PC-3 (cell line): ENCODE data around the gene VTN. TPM values are rescaled to one million over a fixed set of nuclear protein-coding genes. Genes with fewer than 3 reads are reported as not detected.

ENCODE experiments used
- ATAC-seq: fragments of 200-7000 bp; cut with Tn5 transposase; 2 replicates; pipeline ENCODE4 v1.9.1; 2020; ENCODE audit warnings: mild to moderate bottlenecking, moderate library complexity
- BruUV-seq: library from RNA; stranded (reverse); fragments of 400-500 nt; replicated peaks from 2 replicates; lab custom pipeline; 2021; lab: Mats Ljungman, UMichigan
- CTCF ChIA-PET: fragments of 300-600 bp; sonication (Branson Sonifier 250); formaldehyde crosslinking; loops from one replicate; lab custom pipeline; 2022; ENCODE audit warnings: antibody characterized with exemption; lab: Charles Lee
- POLR2A ChIA-PET: fragments of 300-600 bp; sonication (Branson Sonifier 250); formaldehyde crosslinking; loops from one replicate; lab custom pipeline; 2022; ENCODE audit warnings: antibody characterized with exemption; ENCODE audit not compliant: unreplicated experiment; lab: Charles Lee
- DNase-seq: peaks from one replicate; pipeline ENCODE4 v3.0.0-alpha.2; 2015
- H2AFZ ChIP-seq: fragments of 300-600 bp; sonication (generic); 2 replicates; pipeline ENCODE4 v1.6.0; 2016; ENCODE audit warnings: antibody characterized with exemption, low read length
- H3F3A ChIP-seq: fragments of 300-600 bp; sonication (generic); one replicate; pipeline ENCODE4 v1.6.0; 2017; ENCODE audit warnings: antibody characterized with exemption, low read length, control low read depth, mild to moderate bottlenecking; ENCODE audit not compliant: unreplicated experiment
- H3K27ac ChIP-seq: fragments of 300-600 bp; sonication (generic); 2 replicates; pipeline ENCODE4 v1.5.1; 2016; ENCODE audit warnings: mild to moderate bottlenecking, low read length
- H3K27me3 ChIP-seq: fragments of 300-600 bp; sonication (generic); 2 replicates; pipeline ENCODE4 v1.6.1; 2016; ENCODE audit warnings: low read length, mixed read lengths
- H3K36me3 ChIP-seq: fragments of 300-600 bp; sonication (generic); 2 replicates; pipeline ENCODE4 v1.6.1; 2016; ENCODE audit warnings: low read depth, mixed run types, low read length, mixed read lengths
- H3K4me1 ChIP-seq: fragments of 300-600 bp; sonication (generic); 2 replicates; pipeline ENCODE4 v1.5.1; 2016; ENCODE audit warnings: low read length; ENCODE audit not compliant: insufficient read depth
- H3K4me2 ChIP-seq: fragments of 300-600 bp; sonication (generic); 2 replicates; pipeline ENCODE4 v1.6.0; 2016; ENCODE audit warnings: low read length
- H3K4me3 ChIP-seq: fragments of 300-600 bp; sonication (generic); 2 replicates; pipeline ENCODE4 v1.5.1; 2016; ENCODE audit warnings: mild to moderate bottlenecking, low read length, mixed read lengths
- H3K79me2 ChIP-seq: fragments of 300-600 bp; sonication (generic); 2 replicates; pipeline ENCODE4 v1.6.1; 2017; ENCODE audit warnings: low read length, mixed read lengths
- H3K9ac ChIP-seq: fragments of 300-600 bp; sonication (generic); 2 replicates; pipeline ENCODE4 v1.6.0; 2016; ENCODE audit warnings: mild to moderate bottlenecking, low read length
- H3K9me2 ChIP-seq: fragments of 300-600 bp; sonication (generic); replicated peaks from 2 replicates; pipeline ENCODE4 v1.6.1; 2016; ENCODE audit warnings: mixed run types, low read length, mixed read lengths
- H3K9me3 ChIP-seq: fragments of 300-600 bp; sonication (generic); 2 replicates; pipeline ENCODE4 v1.6.1; 2016; ENCODE audit warnings: low read length, mixed read lengths
- H4K20me1 ChIP-seq: fragments of 300-600 bp; sonication (generic); 2 replicates; pipeline ENCODE4 v1.6.1; 2016; ENCODE audit warnings: low read length, mixed read lengths
- CTCF ChIP-seq: fragments of 300-600 bp; sonication (generic); conservative IDR thresholded peaks from 2 replicates; pipeline ENCODE4 v1.5.1; 2017; ENCODE audit warnings: antibody characterized with exemption, low read depth, mild to moderate bottlenecking, low read length
- EZH2 ChIP-seq: fragments of 300-600 bp; sonication (generic); IDR thresholded peaks from one replicate; pipeline ENCODE4 v1.6.1; 2017; ENCODE audit warnings: antibody characterized with exemption, mild to moderate bottlenecking, low read length; ENCODE audit not compliant: unreplicated experiment
- EZH2phosphoT487 ChIP-seq: fragments of 300-600 bp; sonication (generic); IDR thresholded peaks from 2 replicates; pipeline ENCODE4 v1.6.1; 2018; ENCODE audit warnings: mild to moderate bottlenecking, antibody characterized with exemption, low read length, borderline replicate concordance
- intact Hi-C: fragments of 100-400 bp; cut with micrococcal nuclease; formaldehyde crosslinking; loops from 2 replicates; pipeline ENCODE4 v1.9.0; 2023
- total RNA-seq: library from RNA; depleted of rRNA; stranded (reverse); fragments of >200 nt; gene quantifications from 2 replicates; pipeline ENCODE4 v1.2.3, GENCODE V29; 2014

Gene VTN
- total RNA-seq, 1 experiment from 2014 or later = not detected

GRCh38 chr17:28392491-28392890, 22.4 kb upstream of the VTN start:
- no peak overlapping the region for H3K4me3 ChIP-seq
- H2AFZ ChIP-seq = no peak overlapping the region
- H4K20me1 ChIP-seq = no peaks in the 10 kb centered on the region
- ChIA-PET CTCF (no interaction called here), POLR2A (no interaction called here)
- no peak overlapping the region for H3K27ac ChIP-seq
- no peaks in the 10 kb centered on the region for H3K9me2 ChIP-seq
- H3K79me2 ChIP-seq = no peaks in the 10 kb centered on the region
- ATAC-seq = no peak
- H3K27me3 ChIP-seq = no peaks in the 10 kb centered on the region
- H3K9ac ChIP-seq = no peak overlapping the region
- H3F3A ChIP-seq = no peaks in the 10 kb centered on the region
- H3K36me3 ChIP-seq = no peaks in the 10 kb centered on the region; the same call in none of the 2 replicates
- TF ChIP-seq EZH2 = no peak
- no peak for TF ChIP-seq EZH2phosphoT487
- no peak for TF ChIP-seq CTCF
- DNase-seq = no peak
- no peaks in the 10 kb centered on the region for H3K4me1 ChIP-seq
- no peaks in the 10 kb centered on the region for H3K9me3 ChIP-seq
- BruUV-seq = no TSS peak
- H3K4me2 ChIP-seq = no peak overlapping the region
- intact Hi-C loops = no loop called here

DNA sequence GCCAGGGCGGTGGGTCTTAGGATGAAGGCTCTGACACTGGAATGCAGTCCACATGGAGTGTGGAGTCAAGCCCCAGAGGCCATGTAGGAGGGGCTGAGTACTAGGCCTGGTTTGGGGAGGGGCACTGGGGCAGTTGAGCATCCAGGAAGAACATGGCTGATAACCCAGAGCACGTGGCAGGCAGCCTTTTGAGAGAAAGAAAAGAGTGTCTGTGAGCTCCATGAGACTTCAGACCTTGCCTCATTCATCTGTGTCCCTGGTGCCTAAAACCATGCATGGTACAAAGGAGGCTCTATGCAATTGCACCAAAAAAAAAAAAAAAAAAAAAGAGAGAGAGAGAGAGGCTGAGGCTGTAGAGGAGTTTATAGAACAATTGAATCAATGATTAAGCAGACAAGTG, 21.3 kb upstream of the VTN start:
- no peak for DNase-seq
- Histone ChIP-seq H3K27me3 (no peaks in the 10 kb centered on the region), H3K9me3 (no peaks in the 10 kb centered on the region), H4K20me1 (no peaks in the 10 kb centered on the region), H3K4me2 (no peak overlapping the region), H2AFZ (no peak overlapping the region), H3K79me2 (no peaks in the 10 kb centered on the region), H3F3A (no peaks in the 10 kb centered on the region), H3K27ac (no peak overlapping the region), H3K4me1 (no peaks in the 10 kb centered on the region), H3K9me2 (no peaks in the 10 kb centered on the region), H3K36me3 (no peaks in the 10 kb centered on the region; the same call in none of the 2 replicates), H3K9ac (no peak overlapping the region), H3K4me3 (no peak overlapping the region)
- POLR2A ChIA-PET = no interaction called here
- ATAC-seq = no peak
- CTCF ChIA-PET = no interaction called here
- TF ChIP-seq CTCF = no peak
- no peak for TF ChIP-seq EZH2
- no peak for TF ChIP-seq EZH2phosphoT487
- intact Hi-C loops = no loop called here
- BruUV-seq = no TSS peak

DNA sequence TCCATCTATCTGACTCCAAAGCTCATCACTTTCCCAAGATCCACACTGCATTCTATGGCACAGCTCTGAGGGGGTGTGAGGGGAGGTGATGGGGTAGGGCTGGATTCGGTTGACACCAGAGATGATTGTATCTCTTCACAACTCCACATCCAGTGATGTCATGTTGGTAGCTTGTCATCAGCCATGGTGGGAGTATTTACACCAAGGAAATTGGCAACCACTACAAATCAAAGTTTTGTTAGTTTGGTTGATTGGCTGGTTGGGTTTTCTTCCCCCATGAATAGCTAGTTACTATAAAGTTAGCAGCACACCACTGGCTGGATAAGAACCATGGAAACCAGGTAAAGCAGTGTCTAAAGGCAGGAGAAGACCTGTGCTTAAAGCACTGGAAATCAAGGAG, 20.9 kb upstream of the VTN start:
- no peaks in the 10 kb centered on the region for H4K20me1 ChIP-seq
- DNase-seq = no peak
- H3K4me3 ChIP-seq = no peak overlapping the region
- ATAC-seq = no peak
- H3K4me1 ChIP-seq = no peaks in the 10 kb centered on the region
- H3K36me3 ChIP-seq = no peaks in the 10 kb centered on the region; the same call in none of the 2 replicates
- no peaks in the 10 kb centered on the region for H3K9me3 ChIP-seq
- ChIA-PET POLR2A (no interaction called here), CTCF (no interaction called here)
- H3K27me3 ChIP-seq = no peaks in the 10 kb centered on the region
- H3F3A ChIP-seq = no peaks in the 10 kb centered on the region
- H3K9ac ChIP-seq = no peak overlapping the region
- TF ChIP-seq CTCF (no peak), EZH2phosphoT487 (no peak), EZH2 (no peak)
- H3K9me2 ChIP-seq = no peaks in the 10 kb centered on the region
- BruUV-seq = no TSS peak
- no peak overlapping the region for H3K27ac ChIP-seq
- intact Hi-C loops = no loop called here
- H3K4me2 ChIP-seq = no peak overlapping the region
- peaks cover 1% of the 10 kb centered on the region; the same call in 1 of the 2 replicates for H3K79me2 ChIP-seq
- no peak overlapping the region for H2AFZ ChIP-seq
